SIG-M5 treated with dmso at 0.1 percent for 504 hours (cell line): ENCODE results near the gene GALNT6.

Source experiments
- DNase-seq: peaks from one replicate; lab custom pipeline; 2025; ENCODE audit not compliant: unreplicated experiment; lab: John Stamatoyannopoulos, UW

GALNT6 gene

GRCh38 chr12:51405801-51406207, 14.6 kb upstream of the GALNT6 start:
- no peak for DNase-seq

- no peak for DNase-seq
These were observed 13.4 kb upstream of the GALNT6 start for GRCh38 chr12:51404627-51405026.

GRCh38 chr12:51403681-51404136, 12.5 kb upstream of the GALNT6 start:
- peak; percentile 88 for DNase-seq

GRCh38 chr12:51403159-51403558, 12.0 kb upstream of the GALNT6 start:
- DNase-seq: no peak

- DNase-seq: no peak
These were observed 10.7 kb upstream of the GALNT6 start for GRCh38 chr12:51401900-51402299.

GRCh38 chr12:51401486-51401885, 10.3 kb upstream of the GALNT6 start:
- no peak for DNase-seq

- DNase-seq: no peak
These were observed 9.8 kb upstream of the GALNT6 start for GRCh38 chr12:51401020-51401419.

GRCh38 chr12:51399891-51400290, 8.7 kb upstream of the GALNT6 start:
- no peak for DNase-seq

- no peak for DNase-seq
These were observed 6.5 kb upstream of the GALNT6 start for GRCh38 chr12:51397670-51398069.

GRCh38 chr12:51395283-51396230, 4.4 kb upstream of the GALNT6 start:
- no peak for DNase-seq

GRCh38 chr12:51393676-51394545, 2.7 kb upstream of the GALNT6 start:
- DNase-seq: no peak

GRCh38 chr12:51392556-51393237, 1.5 kb upstream of the GALNT6 start:
- DNase-seq: no peak

- DNase-seq: peak; percentile 75
These were observed 319 bp downstream of the GALNT6 start for GRCh38 chr12:51390891-51391282.

- no peak for DNase-seq
These were observed 749 bp downstream of the GALNT6 start for GRCh38 chr12:51390457-51390856.

GRCh38 chr12:51389302-51389999, 1.8 kb downstream of the GALNT6 start:
- DNase-seq: no peak

GRCh38 chr12:51388846-51389245, 2.4 kb downstream of the GALNT6 start:
- no peak for DNase-seq

GRCh38 chr12:51388069-51388799, 3.0 kb downstream of the GALNT6 start:
- peak; percentile 88 for DNase-seq

GRCh38 chr12:51386351-51386750, 4.9 kb downstream of the GALNT6 start:
- DNase-seq: no peak

- DNase-seq: no peak
These were observed 7.8 kb downstream of the GALNT6 start for GRCh38 chr12:51383269-51383905.
